Fibroblast of pulmonary artery (primary cell): ENCODE measurements around the gene CYRIA.

Experiments
- DNase-seq: peaks from one replicate; pipeline ENCODE4 v3.0.0-alpha.2; 2010; ENCODE audit warnings: low read depth
- H3K4me3 ChIP-seq: replicated peaks from 2 replicates; pipeline ENCODE4 v1.5.1; 2011; ENCODE audit warnings: low read depth, mild to moderate bottlenecking, control low read depth, low read length, moderate library complexity
- TF ChIP-seq, protein P1 (sequence below): IDR thresholded peaks from 2 replicates; pipeline ENCODE4 v1.5.1; 2011; ENCODE audit warnings: mild to moderate bottlenecking, control low read depth, low read length, inconsistent platforms; ENCODE audit errors: missing control alignments

Gene CYRIA

DNA sequence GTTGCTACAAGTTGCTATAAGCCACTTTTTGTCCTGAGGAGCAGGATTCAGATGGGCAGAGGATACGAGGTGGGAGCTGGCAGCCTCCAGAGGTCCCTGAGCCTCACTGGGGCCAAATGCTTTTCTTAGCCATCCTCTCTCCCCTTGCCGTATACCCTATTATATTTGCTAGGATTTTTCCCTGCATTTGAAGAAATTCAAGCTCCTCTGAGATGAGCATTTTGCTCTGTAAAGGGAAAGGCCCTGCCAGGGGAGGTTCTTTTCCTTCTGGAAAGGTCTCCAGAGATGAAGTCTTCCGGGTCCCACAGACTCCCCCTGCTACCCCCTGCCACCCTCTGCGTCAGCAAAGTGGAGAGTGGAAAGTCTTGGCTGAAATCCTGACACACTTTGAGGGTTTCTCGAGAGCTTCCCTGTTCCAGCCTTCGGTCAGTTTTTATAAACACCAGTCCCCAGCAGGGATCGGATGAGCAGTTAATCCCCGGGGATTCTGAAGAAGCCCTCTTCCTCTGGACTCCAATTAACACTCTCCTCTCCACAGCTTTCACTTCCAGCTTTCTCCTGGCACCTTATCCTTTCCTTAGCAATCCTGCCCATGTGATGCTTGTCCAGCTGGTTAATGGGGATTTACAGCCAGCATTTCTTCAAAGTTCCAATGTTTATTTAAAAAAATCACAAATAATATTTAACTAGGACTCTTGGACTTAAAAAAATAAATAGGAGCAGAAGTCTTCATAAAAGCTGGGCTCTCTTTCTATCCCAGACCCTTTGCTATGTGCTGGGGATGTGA is 13.1 kb downstream of the CYRIA start:
- TF ChIP-seq, protein P1, sequence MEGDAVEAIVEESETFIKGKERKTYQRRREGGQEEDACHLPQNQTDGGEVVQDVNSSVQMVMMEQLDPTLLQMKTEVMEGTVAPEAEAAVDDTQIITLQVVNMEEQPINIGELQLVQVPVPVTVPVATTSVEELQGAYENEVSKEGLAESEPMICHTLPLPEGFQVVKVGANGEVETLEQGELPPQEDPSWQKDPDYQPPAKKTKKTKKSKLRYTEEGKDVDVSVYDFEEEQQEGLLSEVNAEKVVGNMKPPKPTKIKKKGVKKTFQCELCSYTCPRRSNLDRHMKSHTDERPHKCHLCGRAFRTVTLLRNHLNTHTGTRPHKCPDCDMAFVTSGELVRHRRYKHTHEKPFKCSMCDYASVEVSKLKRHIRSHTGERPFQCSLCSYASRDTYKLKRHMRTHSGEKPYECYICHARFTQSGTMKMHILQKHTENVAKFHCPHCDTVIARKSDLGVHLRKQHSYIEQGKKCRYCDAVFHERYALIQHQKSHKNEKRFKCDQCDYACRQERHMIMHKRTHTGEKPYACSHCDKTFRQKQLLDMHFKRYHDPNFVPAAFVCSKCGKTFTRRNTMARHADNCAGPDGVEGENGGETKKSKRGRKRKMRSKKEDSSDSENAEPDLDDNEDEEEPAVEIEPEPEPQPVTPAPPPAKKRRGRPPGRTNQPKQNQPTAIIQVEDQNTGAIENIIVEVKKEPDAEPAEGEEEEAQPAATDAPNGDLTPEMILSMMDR = no peak

DNA sequence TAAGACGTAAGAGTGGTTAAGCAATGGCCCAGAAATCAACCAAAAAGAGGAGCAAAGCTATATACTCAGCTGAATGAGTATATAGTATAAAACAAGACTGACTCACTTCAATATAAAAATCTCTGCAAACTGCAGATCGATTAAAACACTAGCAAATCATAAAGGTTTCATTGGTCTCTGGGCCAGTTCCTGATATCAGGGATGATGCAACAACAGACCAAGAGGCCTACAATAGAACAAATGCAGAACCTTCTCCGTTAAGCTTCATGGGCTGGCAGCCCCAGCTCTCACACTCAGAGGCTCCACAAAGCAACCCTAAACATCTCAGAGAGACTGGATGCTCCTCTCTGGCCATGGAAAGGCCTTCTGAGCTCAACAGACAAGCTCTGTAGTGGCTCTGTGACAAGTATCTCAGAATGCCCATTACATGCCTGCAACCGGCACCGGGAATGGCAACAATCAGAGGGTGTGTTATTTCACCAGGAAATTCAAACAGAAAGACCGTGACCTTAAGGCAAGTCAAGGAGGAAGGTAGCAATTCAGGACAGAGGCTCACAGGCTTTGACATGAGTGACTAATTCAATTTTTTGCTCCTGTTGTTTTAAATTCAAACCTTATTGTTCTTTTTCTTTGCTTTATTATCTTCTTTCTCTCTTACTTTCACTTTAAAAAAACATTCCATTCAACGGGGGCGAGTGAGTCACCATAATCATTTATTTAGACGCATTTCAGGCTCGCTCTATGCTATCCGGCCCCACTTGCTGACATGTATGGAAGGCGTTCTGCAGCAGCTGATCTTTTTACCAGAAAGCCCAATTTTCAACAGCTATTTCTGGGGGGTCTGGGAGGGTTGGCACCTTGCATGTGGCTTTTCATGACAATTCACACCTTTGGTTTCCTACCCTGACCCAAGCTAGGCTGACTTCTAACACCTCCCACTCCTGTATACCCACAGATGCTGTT is 15.1 kb downstream of the CYRIA start:
- DNase-seq = peak; percentile 82
- TF ChIP-seq, protein P1 = no peak
- H3K4me3 ChIP-seq = peak overlapping the region; percentile 52

More for the DNA sequence above, 13.1 kb downstream of the CYRIA start:
- DNase-seq = peak; percentile 29
- H3K4me3 ChIP-seq = no peak overlapping the region

DNA sequence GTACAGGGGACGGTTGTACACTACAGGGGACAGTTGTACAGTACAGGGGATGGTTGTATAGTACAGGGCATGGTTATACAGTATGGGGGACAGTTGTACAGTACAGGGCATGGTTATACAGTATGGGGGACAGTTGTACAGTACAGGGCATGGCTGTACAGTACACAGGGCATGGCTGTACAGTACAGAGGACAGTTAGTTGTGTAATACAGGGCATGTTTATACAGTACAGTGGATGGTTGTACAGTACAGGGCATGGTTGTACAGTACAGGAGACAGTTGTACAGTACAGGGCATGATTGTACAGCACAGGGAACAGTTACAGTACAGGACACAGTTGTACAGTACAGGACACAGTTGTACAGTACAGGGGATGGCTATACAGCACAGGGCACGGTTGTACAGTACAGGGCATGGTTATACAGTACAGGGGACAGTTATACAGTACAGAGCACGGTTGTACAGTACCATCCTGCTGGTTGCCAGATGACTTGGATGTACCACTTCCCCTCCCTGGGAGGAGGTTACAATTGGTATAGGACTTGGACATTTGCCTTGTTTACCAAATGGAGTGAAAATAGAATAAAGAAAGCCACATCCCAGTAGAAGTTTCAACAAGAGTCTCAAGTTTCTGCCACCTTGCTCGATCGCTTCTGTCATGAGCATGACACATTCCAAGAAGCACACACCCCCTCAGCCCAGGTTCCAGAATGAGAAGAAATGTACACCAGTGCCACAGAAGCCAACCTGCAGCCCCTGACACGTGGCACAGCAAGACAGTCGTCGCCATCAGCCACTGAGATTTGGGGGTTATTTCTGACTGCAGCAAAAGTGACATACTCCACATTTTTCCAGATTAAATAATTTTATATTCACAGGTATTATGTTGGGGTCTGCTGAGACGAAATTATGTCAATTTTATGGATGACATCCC is 16.0 kb downstream of the CYRIA start:
- no peak for DNase-seq
- TF ChIP-seq, protein P1 = no peak
- H3K4me3 ChIP-seq = no peak overlapping the region

DNA sequence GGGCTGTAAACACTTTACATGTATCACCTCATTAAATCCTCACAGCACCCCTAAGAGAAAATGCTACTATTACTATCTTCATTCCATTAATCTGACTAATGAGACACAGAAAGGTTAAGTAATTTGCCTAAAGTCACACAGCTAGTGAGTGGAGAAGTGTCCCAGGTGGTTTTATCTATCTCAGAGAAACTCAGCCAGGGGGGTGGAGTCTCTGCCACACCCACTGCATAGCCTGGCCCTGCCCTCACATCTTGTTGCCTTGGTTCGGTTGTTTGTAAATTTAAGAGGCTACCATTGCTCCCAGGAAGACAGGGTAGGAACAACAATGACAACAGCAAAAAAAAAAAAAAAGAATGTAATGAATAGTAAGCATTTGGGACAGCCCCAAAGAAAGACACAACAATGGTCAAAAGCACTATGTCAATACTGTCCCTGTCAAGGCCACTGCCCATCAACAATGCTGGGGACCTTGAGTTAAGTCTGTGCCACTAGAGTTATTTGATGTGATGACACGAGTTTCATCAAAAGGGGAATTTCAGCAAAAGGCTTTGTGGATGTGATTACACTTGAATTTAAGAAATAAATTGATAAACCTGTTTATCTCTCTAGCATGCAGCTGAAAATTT is 17.5 kb downstream of the CYRIA start:
- TF ChIP-seq, protein P1 = no peak
- no peak overlapping the region for H3K4me3 ChIP-seq
- DNase-seq = no peak

DNA sequence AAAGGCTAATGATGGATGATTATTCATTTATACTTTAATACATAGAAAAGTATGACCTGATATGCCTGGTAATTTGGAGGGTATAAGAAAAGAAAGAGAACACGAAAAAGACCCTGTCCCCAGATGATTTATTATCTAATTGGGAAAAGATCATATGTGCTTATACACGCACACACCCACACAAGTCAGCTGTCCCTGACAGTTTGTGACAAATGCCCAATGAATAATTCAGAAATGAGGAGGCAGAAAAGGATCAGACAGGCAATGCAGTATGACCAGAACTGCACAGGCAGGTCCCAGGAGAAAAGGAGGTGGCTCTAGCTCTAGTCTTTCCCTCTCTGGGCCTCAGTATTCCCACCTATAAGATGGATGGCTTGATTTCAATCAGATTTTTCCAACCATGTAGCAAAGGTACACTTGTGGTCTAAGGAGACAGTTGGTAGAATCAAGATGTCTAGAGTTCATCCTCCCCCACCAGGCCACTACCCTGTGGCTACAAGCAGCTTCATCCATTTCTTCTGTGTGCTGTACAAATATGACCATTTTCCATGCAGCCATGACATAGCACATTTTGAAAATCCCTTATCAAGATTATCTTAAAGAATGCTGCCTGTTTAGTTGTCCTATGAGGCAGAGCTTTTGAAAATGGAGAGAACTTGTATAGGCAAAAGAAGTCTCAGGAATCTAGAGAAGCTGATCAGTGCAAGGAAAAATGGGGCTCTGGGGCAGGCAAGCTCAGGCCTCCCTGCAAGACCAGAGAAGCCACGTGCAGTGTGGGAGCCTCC is 19.7 kb downstream of the CYRIA start:
- no peak for DNase-seq
- TF ChIP-seq, protein P1 = no peak
- H3K4me3 ChIP-seq = no peak overlapping the region
